ENCODE results near the gene DMXL1.

DNA sequence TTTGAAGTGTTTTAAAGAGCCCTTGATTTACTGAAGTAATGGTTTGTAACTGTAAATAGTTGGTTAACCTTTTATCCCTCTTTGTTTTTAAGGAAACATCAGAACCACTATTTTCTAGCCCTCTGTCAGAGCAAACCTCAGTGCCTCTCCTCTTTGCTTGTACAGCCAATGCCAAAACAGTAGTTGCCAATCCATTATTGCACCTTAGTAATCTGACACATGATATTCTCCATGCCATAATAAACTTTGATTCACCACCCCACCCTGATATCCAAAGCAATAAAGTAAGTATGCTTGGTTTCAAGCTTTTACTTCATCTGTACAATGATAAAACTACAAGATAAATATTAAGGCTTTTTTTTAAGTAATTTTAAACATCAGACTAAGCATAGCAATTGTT, 100.8 kb downstream of the DMXL1 start:
- no peak for TF ChIP-seq CTCF (IDR thresholded peaks at IDR 0.05)
- TF ChIP-seq SIN3A (IDR thresholded peaks at IDR 0.05; ENCODE audit: borderline replicate concordance, insufficient read depth, low read depth, low read length) = no peak
- TF ChIP-seq, protein P1, sequence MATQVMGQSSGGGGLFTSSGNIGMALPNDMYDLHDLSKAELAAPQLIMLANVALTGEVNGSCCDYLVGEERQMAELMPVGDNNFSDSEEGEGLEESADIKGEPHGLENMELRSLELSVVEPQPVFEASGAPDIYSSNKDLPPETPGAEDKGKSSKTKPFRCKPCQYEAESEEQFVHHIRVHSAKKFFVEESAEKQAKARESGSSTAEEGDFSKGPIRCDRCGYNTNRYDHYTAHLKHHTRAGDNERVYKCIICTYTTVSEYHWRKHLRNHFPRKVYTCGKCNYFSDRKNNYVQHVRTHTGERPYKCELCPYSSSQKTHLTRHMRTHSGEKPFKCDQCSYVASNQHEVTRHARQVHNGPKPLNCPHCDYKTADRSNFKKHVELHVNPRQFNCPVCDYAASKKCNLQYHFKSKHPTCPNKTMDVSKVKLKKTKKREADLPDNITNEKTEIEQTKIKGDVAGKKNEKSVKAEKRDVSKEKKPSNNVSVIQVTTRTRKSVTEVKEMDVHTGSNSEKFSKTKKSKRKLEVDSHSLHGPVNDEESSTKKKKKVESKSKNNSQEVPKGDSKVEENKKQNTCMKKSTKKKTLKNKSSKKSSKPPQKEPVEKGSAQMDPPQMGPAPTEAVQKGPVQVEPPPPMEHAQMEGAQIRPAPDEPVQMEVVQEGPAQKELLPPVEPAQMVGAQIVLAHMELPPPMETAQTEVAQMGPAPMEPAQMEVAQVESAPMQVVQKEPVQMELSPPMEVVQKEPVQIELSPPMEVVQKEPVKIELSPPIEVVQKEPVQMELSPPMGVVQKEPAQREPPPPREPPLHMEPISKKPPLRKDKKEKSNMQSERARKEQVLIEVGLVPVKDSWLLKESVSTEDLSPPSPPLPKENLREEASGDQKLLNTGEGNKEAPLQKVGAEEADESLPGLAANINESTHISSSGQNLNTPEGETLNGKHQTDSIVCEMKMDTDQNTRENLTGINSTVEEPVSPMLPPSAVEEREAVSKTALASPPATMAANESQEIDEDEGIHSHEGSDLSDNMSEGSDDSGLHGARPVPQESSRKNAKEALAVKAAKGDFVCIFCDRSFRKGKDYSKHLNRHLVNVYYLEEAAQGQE (IDR thresholded peaks at IDR 0.05; ENCODE audit: insufficient read depth in 1 of 2, low read depth in 2 of 2, low read length in 1 of 2) = no peak
- no peak for TF ChIP-seq TCF7L2 (IDR thresholded peaks at IDR 0.05; ENCODE audit: low read depth, low read length)
- TF ChIP-seq POLR2AphosphoS5 (IDR thresholded peaks at IDR 0.05; ENCODE audit: low read depth, low read length) = no peak

All from Panc1 (cell line).